Aorta (tissue), 5 donors: Measurements from ENCODE around the gene COL19A1. TPM values are rescaled to one million over a fixed set of nuclear protein-coding genes. Genes with fewer than 3 reads are reported as not detected.

Experiments used
- ATAC-seq: fragments of 200-7000 bp; cut with Tn5 transposase; one replicate; pipeline ENCODE4 v1.9.1; 2022; ENCODE audit warnings: moderate library complexity; ENCODE audit not compliant: low FRiP score
- DNase-seq, 2 donors: peaks; one replicate each; pipeline ENCODE4 v3.0.0-alpha.2; 2020
- H3K27ac ChIP-seq, 2 donors: one replicate each; pipeline ENCODE4 v1.5.1; 2013; ENCODE audit warnings: low read length in 2 of 2, mild to moderate bottlenecking in 2 of 2, moderate library complexity in 2 of 2, control low read depth in 1 of 2, inconsistent platforms in 1 of 2, low read depth in 1 of 2
- H3K27me3 ChIP-seq, 2 donors: one replicate each; pipeline ENCODE4 v1.6.1; 2013; ENCODE audit warnings: control low read depth in 1 of 2, low read length in 1 of 2, mild to moderate bottlenecking in 1 of 2, moderate library complexity in 1 of 2; ENCODE audit not compliant: insufficient read depth in 2 of 2, control insufficient read depth in 1 of 2
- H3K36me3 ChIP-seq, 2 donors: one replicate each; pipeline ENCODE4 v1.6.1; 2013; ENCODE audit warnings: control low read depth in 1 of 2, low read length in 1 of 2, mild to moderate bottlenecking in 1 of 2; ENCODE audit not compliant: insufficient read depth in 2 of 2, control insufficient read depth in 1 of 2
- H3K4me1 ChIP-seq, 2 donors: one replicate each; pipeline ENCODE4 v1.6.1; 2013; ENCODE audit warnings: low read length in 2 of 2, control low read depth in 1 of 2, mild to moderate bottlenecking in 1 of 2, moderate library complexity in 1 of 2; ENCODE audit not compliant: insufficient read depth in 2 of 2, control insufficient read depth in 1 of 2
- H3K4me3 ChIP-seq, 2 donors: one replicate each; pipeline ENCODE4 v1.5.1; 2013; ENCODE audit warnings: low read length in 2 of 2, control low read depth in 1 of 2, mild to moderate bottlenecking in 1 of 2
- H3K9me3 ChIP-seq: one replicate; pipeline ENCODE4 v1.6.1; 2013; ENCODE audit warnings: mild to moderate bottlenecking, low read length; ENCODE audit not compliant: control insufficient read depth
- WGBS, 2 donors: extraction: QIAGEN DNeasy Blood & Tissue Kit; methylation state at CpG; one replicate each; pipeline ENCODE4 v1.1.7; 2013; 5-methylcytosine and 5-hydroxymethylcytosine counted together
- intact Hi-C, 2 donors: fragments of 100-400 bp; cut with DNase I; formaldehyde crosslinking; loops; one replicate each; pipeline versions ENCODE4 v1.14.2 to v1.15.0; 2022
- polyA plus RNA-seq, 2 donors: library from polyadenylated mRNA; stranded (reverse); fragments of 200-250 nt; gene quantifications; one replicate each; pipeline ENCODE4 v1.2.3, GENCODE V29; 2013
- total RNA-seq, 2 donors: library from RNA; stranded (reverse); fragmentation: NEBNext Ultra II Directional; extraction: Animal tissue kit (Norgen Biotek cat#: 25700); gene quantifications; one replicate each; pipeline ENCODE4 v1.2.1, GENCODE V29; 2021
- donor health status: healthy with polysubstance abuse.
- donor health status: Bipolar disorder and iron deficiency.
- donor health status: DM: no; HTN: no; CAD: no.
- donor health status: DM: no; HTN: no; CAD: no.
- donor health status: DM: yes; HTN: yes; CAD: no.

The COL19A1 gene
- total and polyA plus RNA-seq, 4 donors, result 0.42 to 1.8 TPM; not detected in 2

- WGBS, 2 donors, result 13 to 42% methylated on average over 2 of the region's 2 CpGs
- no peaks in the 10 kb centered on the region for H3K4me1 ChIP-seq
- H3K27ac ChIP-seq, result no peak overlapping the region
- DNase-seq (no peak), ATAC-seq (no peak)
- H3K9me3 ChIP-seq, result no peaks in the 10 kb centered on the region
- intact Hi-C loops, result no loop called here
- H3K36me3 ChIP-seq, result no peaks in the 10 kb centered on the region
- no peak overlapping the region for H3K4me3 ChIP-seq
- H3K27me3 ChIP-seq, result no peaks in the 10 kb centered on the region
Measured at GRCh38 chr6:69827276-69827893, 39.0 kb upstream of the COL19A1 start.

- Histone ChIP-seq H3K36me3 (no peaks in the 10 kb centered on the region), H3K27me3 (no peaks in the 10 kb centered on the region), H3K4me3 (no peak overlapping the region), H3K9me3 (no peaks in the 10 kb centered on the region), H3K27ac (no peak overlapping the region), H3K4me1 (no peaks in the 10 kb centered on the region)
- intact Hi-C loops, result no loop called here
- ATAC-seq, result no peak
- DNase-seq, result no peak
Measured at GRCh38 chr6:69832558-69832957, 33.8 kb upstream of the COL19A1 start.

- 5 to 8% methylated on average over 5 of the region's 5 CpGs for WGBS, 2 donors
- ATAC-seq (peak; percentile 78), DNase-seq (no peak)
- Histone ChIP-seq H3K9me3 (no peaks in the 10 kb centered on the region), H3K4me3 (no peak overlapping the region), H3K36me3 (no peaks in the 10 kb centered on the region), H3K4me1 (no peaks in the 10 kb centered on the region), H3K27me3 (no peaks in the 10 kb centered on the region), H3K27ac (no peak overlapping the region)
- intact Hi-C loops, result loop anchor here (2.0 to 5.0 kb wide), 2 partner anchors 272 to 273 kb away; no protein-coding TSS in a partner anchor
Measured at GRCh38 chr6:69835414-69836179, 30.8 kb upstream of the COL19A1 start.

- intact Hi-C loops, result no loop called here
- no peaks in the 10 kb centered on the region for H3K36me3 ChIP-seq
- no peak for ATAC-seq
Measured at GRCh38 chr6:69841862-69842261, 24.5 kb upstream of the COL19A1 start.

GRCh38 chr6:69843189-69843588 lies 23.2 kb upstream of the COL19A1 start:
- ATAC-seq (no peak), DNase-seq (no peak)
- 89 to 90% methylated on average over 1 of the region's 1 CpG for WGBS, 2 donors
- Histone ChIP-seq H3K4me1 (no peaks in the 10 kb centered on the region), H3K36me3 (no peaks in the 10 kb centered on the region), H3K4me3 (no peak overlapping the region), H3K9me3 (no peaks in the 10 kb centered on the region), H3K27me3 (no peaks in the 10 kb centered on the region), H3K27ac (no peak overlapping the region)
- intact Hi-C loops, result no loop called here

More at GRCh38 chr6:69841862-69842261, 24.5 kb upstream of the COL19A1 start:
- no peak overlapping the region for H3K27ac ChIP-seq
- H3K27me3 ChIP-seq, result no peaks in the 10 kb centered on the region
- DNase-seq, result no peak
- no peaks in the 10 kb centered on the region for H3K9me3 ChIP-seq
- no peak overlapping the region for H3K4me3 ChIP-seq
- whole genome bisulfite sequencing, 2 donors, result 92 to 95% methylated on average over 1 of the region's 1 CpG
- H3K4me1 ChIP-seq, result no peaks in the 10 kb centered on the region

GRCh38 chr6:69846312-69846711 lies 20.0 kb upstream of the COL19A1 start:
- Histone ChIP-seq H3K9me3 (no peaks in the 10 kb centered on the region), H3K4me3 (no peak overlapping the region)
- DNase-seq, result no peak

GRCh38 chr6:69846770-69847491 lies 19.4 kb upstream of the COL19A1 start:
- no peak overlapping the region for H3K4me3 ChIP-seq
- H3K4me1 ChIP-seq, result no peaks in the 10 kb centered on the region
- DNase-seq (no peak), ATAC-seq (no peak)
- no peak overlapping the region for H3K27ac ChIP-seq
- no peaks in the 10 kb centered on the region for H3K9me3 ChIP-seq
- H3K27me3 ChIP-seq, result no peaks in the 10 kb centered on the region
- intact Hi-C loops, result no loop called here
- whole genome bisulfite sequencing, 2 donors, result 8 to 13% methylated on average over 2 of the region's 2 CpGs
- no peaks in the 10 kb centered on the region for H3K36me3 ChIP-seq

More at GRCh38 chr6:69846312-69846711, 20.0 kb upstream of the COL19A1 start:
- no peaks in the 10 kb centered on the region for H3K27me3 ChIP-seq
- ATAC-seq, result no peak
- no peaks in the 10 kb centered on the region for H3K4me1 ChIP-seq
- intact Hi-C loops, result no loop called here
- no peak overlapping the region for H3K27ac ChIP-seq
- 91 to 92% methylated on average over 2 of the region's 2 CpGs for WGBS, 2 donors
- no peaks in the 10 kb centered on the region for H3K36me3 ChIP-seq

GRCh38 chr6:69847492-69847788 lies 18.9 kb upstream of the COL19A1 start:
- Histone ChIP-seq H3K27me3 (no peaks in the 10 kb centered on the region), H3K27ac (no peak overlapping the region), H3K36me3 (no peaks in the 10 kb centered on the region), H3K4me1 (no peaks in the 10 kb centered on the region), H3K4me3 (no peak overlapping the region), H3K9me3 (no peaks in the 10 kb centered on the region)
- DNase-seq (no peak), ATAC-seq (no peak)
- WGBS, 2 donors, result 26 to 32% methylated on average over 1 of the region's 1 CpG
- intact Hi-C loops, result no loop called here
